ENCODE results near the gene SYNDIG1. TPM values are rescaled to one million over a fixed set of nuclear protein-coding genes. Genes with fewer than 3 reads are reported as not detected.

Gene SYNDIG1
- total RNA-seq, 1 donor from 2014 or later: 0.08 TPM

DNA sequence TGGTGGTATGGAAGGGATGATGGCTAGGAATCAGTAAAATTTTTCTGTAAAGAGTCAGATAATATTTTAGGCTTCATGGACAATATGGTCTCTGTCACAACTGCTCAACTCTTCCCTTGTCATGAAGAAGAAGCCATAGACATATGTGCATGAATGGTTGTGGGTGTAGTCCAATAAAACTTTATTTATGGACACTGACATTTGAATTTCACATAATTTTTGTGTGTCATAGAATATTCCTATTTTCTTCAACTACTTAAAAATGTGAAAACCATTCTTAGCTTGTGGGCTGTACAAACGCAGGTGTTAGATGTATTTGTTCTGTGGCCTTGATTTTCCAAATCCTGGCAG is 59.9 kb downstream of the SYNDIG1 start:
- no peak for ATAC-seq

DNA sequence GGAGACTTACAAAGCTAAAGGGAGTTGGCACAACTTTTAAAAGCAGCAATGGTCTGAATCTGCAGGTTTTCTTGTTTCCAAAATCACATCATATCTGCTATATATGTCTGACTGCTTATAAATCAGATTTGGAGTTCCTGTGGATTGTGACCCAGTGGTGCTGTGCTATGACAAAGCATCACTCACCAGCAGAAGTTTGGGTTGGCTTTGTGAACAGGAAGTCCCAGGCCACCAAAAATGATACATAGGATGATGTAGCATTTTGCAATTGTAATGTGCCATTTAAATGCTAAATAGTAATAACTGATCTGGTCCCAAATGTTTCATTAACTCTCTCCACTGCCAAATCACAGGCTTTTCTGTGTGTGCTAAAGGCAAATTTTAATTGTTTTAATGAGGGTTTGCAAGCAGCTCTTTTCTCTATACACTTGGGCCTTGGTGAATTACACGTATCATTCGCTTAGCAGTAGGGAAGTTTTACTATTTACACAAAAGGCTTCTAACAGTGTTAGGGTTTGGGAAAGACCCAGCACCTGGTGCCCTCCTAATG is 60.8 kb downstream of the SYNDIG1 start:
- ATAC-seq: no peak

DNA sequence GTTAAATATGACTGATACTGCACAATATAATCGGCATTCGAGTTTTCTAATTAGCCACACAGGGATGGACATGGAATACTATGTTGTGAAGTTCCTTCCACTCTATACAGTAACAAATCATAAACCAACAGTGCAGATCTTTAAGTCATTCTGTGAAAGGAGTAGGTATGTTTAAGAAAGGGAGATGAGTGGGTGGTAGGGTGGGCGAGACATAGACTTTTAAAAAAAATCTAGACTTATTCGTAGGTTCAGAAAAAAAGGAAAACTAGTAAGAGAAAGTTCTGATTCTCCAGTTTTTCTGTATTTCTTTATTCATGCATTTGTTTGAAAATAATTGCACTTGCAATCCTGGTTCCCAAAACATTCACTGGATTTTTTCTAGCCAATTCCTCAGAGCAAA is 61.8 kb downstream of the SYNDIG1 start:
- ATAC-seq: no peak

DNA sequence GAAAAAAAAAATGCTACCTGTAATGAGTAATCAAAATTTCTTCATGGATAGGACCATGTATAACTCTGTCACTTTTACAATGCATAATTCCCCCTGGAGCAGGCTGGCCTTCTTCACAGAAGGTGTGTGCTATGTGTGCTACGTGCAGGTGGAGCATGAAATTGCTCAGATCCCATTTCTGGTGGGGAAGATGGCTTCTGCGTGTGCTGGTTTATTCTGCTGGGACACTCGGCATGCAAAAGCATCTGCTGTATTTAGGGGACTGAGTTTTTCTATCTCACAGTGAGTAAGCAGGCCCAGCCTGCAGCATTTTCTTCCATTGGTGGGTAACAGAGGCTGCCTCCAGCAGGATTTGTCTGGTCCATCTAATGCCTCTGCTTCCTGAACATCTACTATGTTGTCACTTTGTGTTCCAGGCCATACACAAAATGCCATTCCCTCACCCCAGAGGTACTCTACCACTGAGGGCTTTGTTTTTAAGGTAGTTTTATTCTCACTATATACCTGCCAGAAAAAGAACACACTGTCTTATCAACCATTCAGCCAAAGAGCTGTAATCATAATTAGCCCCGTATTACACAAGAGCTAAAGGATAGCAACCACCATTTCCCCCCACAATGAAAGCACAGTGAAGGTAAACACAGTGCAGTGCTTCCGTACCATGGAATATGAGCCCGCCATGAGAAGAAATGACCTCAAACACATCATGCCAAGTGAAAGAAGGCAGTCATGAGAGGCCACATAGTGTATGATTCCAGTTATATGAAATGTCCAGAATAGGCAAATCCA is 62.4 kb downstream of the SYNDIG1 start:
- no peak for ATAC-seq

DNA sequence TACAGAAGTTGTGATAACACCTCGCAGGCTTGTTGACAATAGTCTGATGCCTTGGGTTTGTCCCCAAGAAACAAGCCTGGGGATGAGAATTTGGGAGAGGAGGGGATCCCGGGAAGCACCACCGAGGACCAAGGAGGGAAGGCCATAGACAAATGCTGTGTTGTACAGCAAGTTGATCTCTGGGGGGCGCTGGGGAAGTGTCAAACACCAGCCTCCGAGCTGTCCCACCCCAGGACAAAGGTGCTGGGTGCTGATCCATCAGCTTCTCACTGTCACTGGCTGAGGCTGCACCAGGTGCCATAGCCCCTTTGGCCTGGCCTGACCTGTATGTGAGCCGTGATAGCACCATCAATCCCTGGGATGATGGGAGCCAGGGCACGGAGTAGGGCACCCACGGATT is 64.0 kb downstream of the SYNDIG1 start:
- no peak for ATAC-seq

DNA sequence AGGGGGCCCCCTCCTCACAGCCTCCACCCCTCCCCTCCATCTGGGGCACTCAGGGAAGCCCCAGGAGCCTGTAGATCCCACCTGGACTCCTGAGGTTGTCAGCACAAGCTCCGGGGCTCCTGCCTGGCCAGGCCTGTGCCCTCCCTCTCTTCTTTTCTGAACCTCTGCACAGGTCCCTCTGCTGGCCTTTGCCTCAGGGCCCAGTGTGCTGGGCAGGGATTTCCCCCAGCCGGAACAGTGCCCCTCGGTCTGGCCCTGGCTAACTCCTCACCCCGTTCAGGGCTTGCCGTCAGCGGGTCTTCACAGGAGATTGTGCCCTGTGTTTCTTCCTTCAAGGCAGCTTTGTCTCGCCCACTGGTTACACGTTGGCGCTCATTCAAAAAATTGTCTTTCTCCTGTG is 64.9 kb downstream of the SYNDIG1 start:
- ATAC-seq: no peak

DNA sequence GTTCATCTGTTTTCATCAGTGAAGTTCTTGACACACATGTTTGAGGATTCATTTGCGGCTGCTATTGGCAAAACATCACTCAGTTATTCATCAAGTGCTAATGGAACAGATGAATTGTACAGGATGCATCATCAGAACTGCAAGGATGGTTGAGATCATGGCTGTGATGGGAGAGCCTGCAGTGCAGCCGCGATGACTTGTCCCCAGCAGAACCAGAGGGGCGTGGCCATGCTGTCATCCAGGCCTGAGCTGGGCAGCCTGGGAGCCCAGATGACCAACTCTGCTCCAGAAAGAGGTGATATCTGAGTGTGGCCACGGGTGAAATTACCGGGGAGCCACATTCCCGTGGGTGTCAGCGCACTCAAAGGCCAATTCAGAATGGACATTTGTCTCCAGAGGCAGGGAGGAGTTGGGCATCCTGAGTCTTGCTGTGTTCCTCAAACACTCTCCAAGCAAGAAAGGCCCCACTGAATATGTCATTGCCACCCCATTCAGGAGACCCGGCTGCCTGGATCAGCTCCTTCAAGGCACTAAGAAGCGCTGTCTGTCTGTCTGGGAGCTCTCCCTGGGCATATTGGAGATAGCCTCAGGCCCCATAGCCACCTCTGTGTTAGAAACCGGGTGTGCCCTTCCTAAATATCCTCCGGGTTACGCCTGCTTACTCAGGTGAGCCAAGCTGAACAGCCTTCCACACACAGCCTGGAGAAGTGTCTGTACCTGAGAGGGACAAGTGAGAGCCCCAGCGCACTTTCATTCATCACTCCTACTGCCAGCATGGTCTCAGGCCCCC is 66.7 kb downstream of the SYNDIG1 start:
- ATAC-seq: no peak

DNA sequence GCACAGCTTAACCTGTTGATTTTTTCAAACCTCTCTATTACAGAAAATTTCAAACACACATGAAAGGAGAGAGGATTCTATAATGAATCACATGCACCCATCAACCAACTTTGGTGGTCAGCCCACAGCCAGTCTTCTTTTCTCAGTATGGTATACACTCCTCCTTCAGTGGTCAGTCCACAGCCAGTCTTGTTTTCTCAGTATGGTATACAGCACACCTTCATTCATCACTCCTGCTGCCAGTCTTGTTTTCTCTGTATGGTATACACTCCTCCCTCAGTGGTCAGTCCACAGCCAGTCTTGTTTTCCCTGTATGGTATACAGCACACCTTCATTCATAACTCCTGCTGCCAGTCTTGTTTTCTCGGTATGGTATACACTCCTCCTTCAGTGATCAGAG is 67.8 kb downstream of the SYNDIG1 start:
- ATAC-seq: peak; percentile 29

DNA sequence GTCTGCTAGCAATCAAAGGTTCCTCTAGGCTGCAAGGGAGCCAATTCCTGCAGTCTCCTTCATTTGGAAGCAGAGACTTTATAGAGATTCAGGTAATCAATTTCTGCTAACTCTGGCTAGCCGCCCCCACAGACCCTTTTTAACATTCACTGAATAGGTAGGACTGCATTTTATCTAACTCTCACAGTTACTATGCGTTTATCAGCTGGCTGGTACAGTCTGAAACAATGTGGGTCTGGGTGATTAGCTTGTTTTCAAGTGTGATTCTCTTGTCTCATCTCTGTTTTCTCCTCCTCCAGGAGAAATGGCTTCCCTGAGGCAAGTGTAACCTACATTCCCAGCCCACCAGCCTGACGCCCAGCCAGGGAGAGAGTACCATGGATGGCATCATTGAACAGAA is 73.3 kb downstream of the SYNDIG1 start:
- ATAC-seq: no peak

DNA sequence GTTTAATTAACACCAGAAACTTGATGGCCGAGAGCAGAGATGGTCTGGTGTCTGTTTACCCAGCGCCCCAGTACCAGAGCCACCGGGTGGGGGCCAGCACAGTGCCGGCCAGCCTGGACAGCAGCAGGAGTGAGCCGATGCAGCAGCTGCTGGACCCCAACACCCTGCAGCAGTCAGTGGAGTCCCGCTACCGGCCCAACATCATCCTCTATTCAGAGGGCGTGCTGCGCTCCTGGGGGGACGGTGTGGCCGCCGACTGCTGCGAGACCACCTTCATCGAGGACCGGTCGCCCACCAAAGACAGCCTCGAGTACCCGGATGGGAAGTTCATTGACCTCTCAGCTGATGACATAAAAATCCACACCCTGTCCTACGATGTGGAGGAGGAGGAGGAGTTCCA is 73.7 kb downstream of the SYNDIG1 start:
- ATAC-seq: no peak

DNA sequence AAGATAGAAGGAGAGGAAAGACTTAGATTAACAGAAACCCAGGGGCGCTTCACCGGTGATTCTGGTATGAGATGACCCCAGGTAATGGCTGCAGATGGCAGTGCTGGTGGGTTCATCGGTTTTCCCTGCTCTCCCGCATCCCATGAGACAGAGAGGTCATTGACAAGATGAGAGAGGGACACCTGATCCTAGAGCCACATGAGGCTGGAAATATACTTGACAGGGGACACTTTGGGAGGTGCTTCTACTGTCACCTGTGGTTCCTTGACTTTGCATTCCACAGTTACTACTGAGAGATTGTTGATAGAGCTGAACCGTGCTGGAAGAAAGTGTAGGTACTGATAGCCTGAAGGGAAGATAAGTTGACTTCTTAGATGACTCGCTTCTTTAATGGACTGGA is 74.3 kb downstream of the SYNDIG1 start:
- ATAC-seq: no peak

DNA sequence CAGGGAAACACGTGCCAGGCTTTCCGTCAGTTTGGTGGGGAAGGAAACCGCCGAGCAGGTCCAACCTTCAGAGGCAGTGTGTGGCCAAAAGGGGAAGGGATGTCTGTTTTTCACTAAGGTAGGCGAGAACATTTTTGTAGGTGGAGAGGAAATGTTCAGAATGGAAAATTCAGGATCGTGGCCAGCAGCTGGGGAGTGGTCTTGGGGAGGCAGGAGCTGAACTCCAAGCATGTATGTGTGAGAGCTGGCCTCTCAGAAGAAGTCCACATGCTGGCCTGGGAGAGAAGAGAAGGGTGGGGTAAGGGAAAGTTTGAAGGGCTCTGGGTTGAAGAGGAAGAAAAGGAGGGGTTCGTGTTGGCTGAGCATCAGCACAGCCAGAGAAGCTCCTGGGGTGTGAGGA is 74.9 kb downstream of the SYNDIG1 start:
- ATAC-seq: no peak

DNA sequence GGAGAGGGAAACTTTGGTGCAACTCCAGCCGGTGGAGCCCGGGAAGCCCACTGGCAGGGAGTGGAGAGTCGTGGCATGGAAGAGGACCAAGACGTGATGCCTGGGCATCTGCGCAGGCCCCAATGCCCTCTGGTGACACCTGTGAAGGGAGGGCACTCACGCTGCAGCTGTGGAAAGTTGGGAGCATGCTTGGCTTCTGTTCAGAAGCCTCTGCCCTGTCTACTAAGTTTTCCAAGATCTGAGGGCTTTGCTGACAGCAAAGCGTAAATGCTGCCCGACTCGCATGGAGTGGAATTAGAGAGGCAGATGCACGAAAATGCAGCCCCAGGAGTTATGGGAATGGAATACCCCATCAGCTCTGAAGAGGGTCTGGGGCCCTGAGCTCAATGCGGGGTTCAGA is 75.7 kb downstream of the SYNDIG1 start:
- no peak for ATAC-seq

DNA sequence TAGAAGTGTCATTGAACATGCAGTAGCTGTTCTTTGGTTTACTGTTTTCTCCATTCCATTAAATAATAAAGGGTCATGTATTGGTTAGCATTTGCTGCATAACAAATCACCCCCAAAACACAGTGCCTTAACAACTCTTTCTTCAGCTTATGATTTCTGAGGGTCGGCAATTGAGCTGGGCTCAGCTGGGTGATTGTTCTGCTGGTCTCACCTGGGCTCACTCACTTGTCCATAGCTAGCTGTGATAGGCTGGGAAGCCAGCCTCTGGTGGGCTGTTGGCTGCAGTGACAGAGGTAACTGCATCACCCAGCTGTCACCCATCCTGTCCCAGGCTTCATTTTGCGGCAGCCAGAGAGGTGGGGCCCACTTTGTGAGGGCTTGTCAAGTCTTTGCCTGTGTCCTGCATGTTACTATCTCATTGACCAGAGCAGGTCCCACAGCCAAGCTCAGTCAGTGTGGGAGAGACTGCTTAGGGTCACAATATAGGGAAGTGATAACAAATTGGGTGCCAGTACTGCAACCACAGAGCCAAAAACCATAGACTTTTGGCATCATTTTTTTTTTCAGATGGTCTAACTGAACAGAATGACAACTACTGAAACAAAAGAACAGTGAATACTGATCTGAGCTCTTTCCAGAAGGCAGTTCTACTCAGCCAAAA is 76.9 kb downstream of the SYNDIG1 start:
- no peak for ATAC-seq

DNA sequence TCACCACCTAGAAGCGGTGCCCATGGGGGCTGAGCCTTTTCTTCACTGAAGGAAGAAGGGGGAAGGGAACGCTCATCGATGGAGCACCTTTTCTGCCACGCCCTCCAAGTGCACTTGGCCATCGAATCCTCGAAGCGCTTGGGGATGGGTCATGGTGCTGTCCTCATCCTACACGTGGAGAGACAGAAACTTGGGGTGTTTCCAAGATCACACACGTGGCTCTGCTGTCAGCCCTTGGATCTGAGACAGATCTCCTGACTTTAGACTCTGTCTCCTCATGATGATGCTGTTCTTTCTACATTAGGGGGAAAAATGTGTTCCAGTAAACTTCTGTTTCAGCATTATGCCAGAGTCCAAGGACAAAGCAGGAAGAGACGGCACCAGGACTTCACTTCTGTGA is 78.5 kb downstream of the SYNDIG1 start:
- no peak for ATAC-seq

DNA sequence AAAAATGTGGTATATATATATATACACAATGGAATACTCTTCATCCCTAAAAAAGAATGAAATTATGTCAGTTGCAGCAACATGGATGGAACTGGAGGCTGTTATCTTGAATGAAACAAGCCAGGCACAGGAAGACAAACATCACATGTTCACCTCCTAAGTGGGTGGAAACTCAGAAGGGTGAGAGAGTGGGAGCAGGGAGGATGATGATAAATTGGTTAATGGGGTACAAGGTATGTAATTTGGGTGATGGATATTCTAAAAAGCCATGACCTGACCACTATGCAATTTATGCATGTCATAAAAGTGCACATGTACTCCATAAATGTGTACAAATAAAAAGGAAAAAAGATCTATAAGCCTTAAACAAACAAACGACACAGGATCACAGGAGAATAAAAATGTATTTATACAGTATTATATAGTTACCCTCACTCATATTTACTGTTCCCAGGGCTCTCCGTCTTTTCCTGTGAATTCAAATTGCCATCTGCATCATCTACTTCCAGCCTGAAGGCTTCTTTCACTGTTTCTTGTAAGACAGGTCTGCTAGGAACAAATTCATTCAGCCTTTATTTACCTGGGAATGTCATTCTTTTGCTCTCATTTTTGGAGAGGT is 89.8 kb downstream of the SYNDIG1 start:
- no peak for ATAC-seq

DNA sequence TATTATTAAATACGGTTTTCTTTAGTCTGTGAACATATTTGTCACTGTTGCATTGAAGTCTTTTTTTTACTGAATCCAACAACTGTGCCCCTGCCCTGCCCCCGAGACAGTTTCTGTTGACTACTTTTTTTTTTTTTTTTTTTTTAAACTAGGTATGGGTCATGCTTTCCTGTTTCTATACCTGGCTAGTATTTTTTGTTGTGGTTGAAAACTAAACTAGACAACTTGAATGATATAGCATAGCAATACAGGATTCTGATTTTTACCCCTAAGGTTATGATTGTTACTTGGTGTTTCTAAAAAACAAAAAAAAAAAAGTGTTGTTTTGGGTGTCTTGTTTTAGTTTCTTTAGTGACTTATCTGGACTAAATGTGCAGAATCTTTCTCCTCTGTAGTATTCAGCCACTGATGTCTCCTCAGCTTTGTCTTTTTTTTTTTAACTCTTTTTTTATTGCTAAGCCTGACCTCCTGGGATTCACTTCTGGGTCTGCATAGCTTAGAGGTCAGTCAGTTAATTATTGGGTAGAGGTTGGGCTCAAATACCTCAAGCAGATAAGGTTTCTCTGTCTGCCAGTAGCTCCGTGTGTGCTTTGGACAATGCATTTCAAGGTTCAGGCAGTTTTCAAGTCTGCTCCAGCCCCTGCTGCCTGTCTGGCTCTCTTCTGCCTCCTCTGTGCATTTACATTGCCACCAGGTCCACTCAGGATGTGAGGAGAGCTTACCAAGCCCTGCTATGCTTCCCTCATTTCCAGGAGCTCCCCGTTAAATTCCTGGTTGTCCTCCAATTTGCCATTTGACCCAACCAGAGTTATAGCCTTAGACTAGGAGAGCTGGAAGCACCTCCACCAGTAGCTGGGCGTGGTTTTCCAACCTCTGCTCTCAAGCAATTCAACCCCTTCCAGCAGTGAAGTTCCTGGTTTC is 91.4 kb downstream of the SYNDIG1 start:
- no peak for ATAC-seq

DNA sequence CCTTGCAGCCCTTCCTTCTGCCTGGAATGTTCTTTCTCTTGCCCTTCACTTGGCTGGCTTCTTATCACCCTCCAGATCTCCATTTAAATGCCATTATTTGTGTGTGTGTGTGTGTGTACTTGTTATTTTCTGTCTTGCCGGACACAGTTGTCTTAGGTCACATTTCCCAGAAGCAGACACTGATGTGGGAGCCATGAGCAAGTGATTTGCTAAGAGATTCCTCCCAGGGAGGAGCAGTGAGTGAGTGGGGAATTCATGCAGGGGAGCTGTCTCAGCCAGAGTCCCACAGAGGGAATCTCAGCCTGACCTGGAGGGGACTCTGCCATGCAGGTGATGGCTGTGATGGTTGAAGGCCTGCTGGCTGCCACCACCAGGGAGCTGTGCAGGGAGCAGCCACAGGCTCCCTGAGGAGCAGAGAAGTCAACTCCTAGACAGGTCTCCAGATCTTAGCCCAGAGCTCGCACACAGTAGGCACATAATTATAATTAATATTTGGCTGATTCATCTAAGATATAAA is 96.5 kb downstream of the SYNDIG1 start:
- no peak for ATAC-seq

DNA sequence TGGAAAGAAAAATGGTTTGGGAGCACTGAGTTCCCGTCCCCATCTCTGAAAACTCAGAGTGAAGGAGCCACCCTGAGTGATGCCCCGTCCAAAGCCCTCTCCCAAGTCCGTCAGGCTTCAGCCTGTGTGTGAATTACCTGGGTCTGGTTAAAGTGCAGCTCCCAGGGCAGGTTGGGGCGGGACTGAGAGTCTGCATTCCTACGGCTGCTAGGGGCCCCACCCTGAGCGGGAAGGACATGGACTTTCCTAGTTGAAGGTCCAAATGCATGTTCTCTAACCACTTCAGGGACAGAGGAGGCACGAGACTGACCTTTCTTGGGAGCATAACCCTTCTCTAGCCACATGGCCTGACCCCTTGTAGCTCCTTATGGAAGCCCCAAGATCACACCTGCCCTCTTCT is 97.2 kb downstream of the SYNDIG1 start:
- ATAC-seq: no peak

DNA sequence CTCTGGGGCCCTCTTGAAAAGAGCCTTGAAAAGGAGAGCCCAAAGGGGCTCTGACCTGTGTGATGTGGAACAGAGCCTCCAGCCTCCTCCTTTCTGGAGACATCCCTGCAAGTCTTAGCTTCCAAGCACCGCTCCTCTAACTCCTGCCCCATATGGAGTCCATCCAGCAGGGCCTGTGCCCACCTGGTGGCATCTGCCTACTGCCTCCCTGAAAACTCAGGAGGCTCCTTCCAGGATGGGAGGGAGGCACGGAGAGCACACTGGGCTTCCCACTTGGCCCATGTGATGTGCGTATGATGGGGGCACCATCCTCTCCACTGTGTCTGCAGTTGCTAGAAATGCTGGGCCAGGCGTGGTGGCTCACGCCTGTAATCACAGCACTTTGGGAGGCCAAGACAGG is 98.1 kb downstream of the SYNDIG1 start:
- no peak for ATAC-seq

DNA sequence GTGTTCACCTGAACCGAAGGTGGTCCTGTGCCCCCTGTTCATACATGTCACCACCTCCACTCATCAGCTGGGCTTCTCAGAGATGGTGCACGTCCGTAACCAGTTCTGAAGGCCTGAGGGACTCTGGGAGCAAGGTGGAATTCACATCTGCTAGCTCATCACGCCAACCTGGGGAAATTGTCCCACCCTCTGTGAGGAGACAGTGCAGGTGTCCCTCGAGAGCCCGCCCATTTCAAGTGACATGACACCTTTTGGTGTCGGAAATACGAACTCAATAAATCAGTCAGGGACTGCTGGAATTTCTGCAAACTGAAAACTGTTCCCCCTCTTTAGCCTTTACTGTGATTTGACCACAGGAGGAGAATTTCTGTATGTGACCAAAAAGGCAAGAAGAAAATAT is 99.4 kb downstream of the SYNDIG1 start:
- no peak for ATAC-seq

DNA sequence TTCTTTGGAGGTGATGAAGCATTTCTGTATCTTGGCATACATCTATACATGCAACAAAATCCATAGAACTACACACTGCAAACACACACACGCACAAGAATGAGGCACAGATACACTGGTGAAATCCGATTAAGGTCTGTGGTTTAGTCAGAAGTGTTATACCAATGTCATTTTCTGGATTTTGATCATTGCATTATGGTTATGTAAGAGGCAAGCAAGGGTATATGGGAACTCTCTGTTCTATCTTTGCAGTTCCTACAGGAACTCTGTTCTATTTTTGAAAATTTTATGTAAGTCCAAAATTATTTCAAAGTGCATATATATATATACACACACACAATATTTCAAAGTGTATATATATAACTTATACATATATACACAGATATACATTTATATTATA is 101.7 kb downstream of the SYNDIG1 start:
- ATAC-seq: no peak
